HG03139 (cell line): Measurements from ENCODE around the gene CGN.
"Not testable (repeated sequence)": the region's sequence is repeated elsewhere in the genome, so short reads cannot be mapped to it uniquely, and the experiment has no call there.

Experiments used
- ATAC-seq: cut with Tn5 transposase; IDR thresholded peaks from one replicate; pipeline ENCODE4 v1.9.1; 2021; ENCODE audit not compliant: unreplicated experiment

Gene CGN

GRCh38 chr1:151501474-151501873 lies 9.7 kb upstream of the CGN start:
- no peak for ATAC-seq

DNA sequence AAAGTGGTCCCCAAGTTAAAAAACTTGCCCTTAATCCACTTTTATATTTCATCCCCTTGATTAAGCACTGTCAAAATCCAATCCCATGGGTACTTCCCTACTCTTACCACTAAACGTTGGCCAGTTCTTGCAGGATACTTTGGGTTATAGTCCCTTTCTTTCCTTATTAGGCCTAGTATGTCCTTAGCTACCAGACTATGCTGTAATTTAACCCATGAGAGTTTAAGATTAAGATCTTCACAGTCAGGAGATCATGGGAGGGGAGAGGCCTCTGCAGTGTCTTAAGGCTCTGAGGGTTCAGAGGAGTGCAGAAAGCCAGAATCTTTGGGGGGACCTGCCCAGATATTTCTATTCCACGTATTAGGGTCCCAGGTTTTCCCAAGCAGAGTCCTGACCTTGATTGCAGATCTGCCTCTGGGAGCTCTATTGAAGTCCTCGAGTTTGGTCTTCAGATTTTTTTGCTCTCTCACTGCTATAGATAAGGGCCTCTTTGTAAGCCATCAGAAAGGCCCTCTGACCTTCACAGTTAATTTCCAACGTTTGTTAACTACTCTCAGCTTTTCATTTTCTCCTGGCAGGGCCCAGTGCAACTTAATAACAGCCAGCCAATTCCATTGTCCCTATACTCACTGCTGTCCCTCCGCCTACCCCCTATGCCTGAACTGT lies 9.0 kb upstream of the CGN start:
- no peak for ATAC-seq

GRCh38 chr1:151502859-151503780 lies 8.1 kb upstream of the CGN start:
- ATAC-seq: no peak

- ATAC-seq: no peak
Measured at GRCh38 chr1:151504252-151504651, 6.9 kb upstream of the CGN start.

- no peak for ATAC-seq
Measured at GRCh38 chr1:151504759-151505158, 6.4 kb upstream of the CGN start.

DNA sequence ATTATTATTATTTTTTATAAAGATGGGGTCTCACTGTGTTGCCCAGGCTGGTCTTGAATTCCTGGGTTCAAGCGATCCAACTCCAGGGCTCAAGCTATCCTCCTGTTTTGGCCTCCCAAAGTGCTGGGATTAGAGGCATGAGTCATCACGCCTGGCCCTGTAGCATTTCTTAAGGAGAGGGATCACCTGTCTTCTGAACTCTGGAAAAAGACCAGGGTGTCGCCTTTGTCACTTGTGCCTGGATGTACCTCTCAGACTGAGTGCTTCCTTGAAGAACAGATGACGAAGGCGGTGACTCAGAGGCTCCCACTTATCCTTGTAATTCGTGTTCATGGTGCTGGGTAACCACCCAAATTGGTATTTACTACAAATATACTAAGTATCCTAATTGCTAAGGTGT lies 2.4 kb upstream of the CGN start:
- no peak for ATAC-seq

- no peak for ATAC-seq
Measured at GRCh38 chr1:151509350-151510019, 1.7 kb upstream of the CGN start.

- ATAC-seq: no peak
Measured at GRCh38 chr1:151510020-151510405, 1.2 kb upstream of the CGN start.

DNA sequence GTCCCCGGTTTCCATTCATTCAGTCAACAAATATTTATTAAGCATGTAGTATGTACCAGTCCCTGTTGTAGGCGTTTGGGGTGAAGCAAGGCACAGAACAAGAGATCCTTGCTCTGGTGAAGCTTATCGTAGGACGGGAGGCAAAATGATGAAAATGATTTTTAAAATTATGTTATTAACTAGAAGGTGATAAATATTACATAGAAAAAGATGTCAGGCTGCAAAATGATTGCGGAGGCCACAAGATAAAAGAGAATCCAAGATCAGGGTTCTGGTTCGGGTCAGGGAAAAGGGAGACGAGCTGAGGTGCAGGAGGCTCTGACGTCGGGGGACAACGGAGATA lies 602 bp upstream of the CGN start:
- no peak for ATAC-seq

DNA sequence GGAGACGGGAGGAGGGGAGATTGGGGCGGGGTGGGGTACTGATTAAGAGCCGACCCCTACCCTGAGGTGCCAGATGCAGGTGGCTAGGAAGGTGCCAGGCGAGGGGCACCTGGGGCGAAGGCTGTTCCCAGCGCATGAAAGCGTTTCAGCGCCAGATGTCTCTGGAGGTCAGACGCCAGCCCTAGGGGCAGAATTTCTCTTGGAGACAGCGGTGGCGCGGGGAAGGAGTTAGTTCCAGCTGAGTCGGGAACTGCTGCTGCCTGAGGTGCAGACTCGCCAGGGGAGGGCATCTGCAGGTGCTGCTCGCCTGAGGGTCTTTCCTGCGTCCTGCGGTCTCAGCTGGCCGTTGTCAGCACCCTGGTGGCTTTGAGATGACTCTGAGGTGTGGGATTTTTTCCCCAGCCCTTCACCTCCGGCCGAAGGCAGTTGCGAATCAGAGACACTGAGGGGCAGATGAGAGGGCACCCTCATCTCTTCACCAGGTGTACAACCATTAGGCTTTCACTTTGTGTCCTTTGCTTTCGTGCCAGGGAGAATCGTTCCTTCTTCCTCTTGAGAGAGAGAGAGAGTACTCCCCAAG lies 539 bp downstream of the CGN start:
- ATAC-seq: no peak

- ATAC-seq: no peak
Measured at GRCh38 chr1:151512326-151512725, 1.1 kb downstream of the CGN start.

GRCh38 chr1:151512801-151513625 lies 1.8 kb downstream of the CGN start:
- no peak for ATAC-seq

DNA sequence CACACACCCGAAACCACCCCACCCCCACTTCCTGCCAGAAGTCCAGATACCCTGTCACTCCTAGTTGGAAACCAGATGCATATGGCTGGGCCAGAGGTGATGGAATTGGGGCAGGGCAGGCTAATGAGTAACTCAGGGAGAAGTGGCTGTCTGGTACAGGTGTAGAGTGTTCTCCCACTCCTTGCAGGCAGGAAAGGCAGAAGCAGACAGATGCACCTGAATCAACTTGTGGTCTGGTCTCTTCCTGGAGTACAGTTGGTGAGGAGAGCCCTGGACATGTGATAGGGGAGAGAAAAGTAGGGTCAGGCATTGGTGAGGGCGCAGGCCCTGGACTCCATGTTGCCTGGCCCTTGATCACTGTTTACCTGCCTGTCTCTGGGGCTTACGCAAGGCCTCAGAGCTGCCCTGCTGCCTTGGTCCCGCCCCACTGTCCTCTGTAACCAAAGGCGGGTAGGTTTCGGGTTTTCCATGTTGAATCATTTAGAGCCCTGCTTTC lies 2.5 kb downstream of the CGN start:
- ATAC-seq: no peak

DNA sequence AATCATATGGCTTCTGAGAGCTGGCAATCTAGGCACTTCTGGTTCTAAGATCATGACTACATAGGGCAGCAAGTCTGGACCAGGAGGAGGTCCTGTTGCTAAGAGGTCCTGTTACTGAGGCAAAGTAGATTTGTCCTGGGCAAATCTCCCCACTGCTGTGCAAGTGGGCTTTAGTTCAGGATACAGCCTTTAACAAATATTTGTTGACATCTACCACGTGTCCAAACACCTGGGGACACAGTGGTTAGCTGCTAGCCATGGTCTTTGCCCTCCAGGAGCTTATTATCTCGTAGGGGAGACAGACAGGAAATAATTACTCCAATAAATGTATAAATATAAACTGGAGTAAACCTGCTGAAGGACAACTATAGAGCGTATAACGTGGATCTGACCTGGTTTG lies 3.2 kb downstream of the CGN start:
- ATAC-seq: no peak

DNA sequence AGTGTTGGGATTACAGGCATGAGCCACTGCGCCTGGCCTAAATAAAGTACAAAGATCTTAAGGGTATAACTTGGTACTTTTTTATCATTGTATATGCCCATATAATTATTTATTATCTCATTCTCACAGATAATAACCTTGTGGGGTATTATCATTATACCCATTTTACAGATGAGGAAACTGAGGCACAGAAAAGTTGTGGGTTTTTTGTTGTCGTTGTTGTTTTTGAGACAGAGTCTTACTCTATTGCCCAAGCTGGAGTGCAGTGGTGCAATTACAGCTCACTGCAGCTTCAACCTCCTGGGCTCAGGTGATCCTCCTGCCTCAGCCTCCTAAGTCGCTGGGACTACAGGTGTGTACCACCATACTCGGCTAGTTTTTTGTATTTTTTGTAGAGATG lies 4.1 kb downstream of the CGN start:
- ATAC-seq: no peak

- no peak for ATAC-seq
Measured at GRCh38 chr1:151516031-151516511, 4.9 kb downstream of the CGN start.

DNA sequence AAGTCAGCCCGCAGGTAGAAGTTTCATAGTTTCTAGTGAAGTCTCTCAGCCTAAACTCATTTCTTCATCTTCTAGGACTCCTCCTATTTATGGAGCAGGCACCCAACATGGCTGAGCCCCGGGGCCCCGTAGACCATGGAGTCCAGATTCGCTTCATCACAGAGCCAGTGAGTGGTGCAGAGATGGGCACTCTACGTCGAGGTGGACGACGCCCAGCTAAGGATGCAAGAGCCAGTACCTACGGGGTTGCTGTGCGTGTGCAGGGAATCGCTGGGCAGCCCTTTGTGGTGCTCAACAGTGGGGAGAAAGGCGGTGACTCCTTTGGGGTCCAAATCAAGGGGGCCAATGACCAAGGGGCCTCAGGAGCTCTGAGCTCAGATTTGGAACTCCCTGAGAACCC lies 7.2 kb downstream of the CGN start:
- ATAC-seq: no peak

DNA sequence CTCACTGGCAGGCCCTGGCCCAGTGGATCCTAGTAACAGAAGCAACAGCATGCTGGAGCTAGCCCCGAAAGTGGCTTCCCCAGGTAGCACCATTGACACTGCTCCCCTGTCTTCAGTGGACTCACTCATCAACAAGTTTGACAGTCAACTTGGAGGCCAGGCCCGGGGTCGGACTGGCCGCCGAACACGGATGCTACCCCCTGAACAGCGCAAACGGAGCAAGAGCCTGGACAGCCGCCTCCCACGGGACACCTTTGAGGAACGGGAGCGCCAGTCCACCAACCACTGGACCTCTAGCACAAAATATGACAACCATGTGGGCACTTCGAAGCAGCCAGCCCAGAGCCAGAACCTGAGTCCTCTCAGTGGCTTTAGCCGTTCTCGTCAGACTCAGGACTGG lies 7.7 kb downstream of the CGN start:
- ATAC-seq: no peak

DNA sequence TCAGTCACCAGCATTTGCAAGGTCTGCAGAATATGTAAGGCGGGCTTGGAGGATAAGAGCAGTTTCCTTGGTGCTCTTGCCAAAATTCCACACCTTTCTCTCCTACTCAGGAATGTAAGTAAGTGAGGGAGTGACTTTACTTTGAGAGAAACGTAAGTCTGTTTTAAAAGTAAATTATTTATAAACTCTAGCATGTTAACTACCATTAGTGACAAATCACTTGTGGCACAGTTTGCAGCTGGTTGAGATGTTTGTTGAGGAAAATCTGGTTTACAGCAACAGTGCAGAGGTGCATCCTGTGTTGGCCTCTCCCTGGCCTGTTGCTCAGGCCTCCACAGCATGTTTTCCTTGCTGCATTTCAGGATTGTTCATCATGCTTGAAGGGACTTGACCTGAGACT lies 8.5 kb downstream of the CGN start:
- ATAC-seq: no peak

DNA sequence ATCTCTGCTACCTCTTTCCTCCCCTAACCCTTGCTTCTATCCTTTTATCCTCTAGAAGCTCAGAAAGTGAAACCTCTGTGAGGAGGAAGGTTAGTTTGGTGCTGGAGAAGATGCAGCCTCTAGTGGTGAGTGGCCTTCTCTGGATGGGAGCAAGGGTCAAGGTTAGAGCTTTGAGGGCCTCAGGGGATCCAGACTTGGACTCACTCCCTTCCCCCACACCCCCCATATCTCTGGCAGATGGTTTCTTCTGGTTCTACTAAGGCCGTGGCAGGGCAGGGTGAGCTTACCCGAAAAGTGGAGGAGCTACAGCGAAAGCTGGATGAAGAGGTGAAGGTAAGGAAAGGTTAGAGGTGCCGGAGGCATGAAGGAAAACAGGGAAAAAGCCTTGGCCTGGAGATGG lies 9.2 kb downstream of the CGN start:
- no peak for ATAC-seq

DNA sequence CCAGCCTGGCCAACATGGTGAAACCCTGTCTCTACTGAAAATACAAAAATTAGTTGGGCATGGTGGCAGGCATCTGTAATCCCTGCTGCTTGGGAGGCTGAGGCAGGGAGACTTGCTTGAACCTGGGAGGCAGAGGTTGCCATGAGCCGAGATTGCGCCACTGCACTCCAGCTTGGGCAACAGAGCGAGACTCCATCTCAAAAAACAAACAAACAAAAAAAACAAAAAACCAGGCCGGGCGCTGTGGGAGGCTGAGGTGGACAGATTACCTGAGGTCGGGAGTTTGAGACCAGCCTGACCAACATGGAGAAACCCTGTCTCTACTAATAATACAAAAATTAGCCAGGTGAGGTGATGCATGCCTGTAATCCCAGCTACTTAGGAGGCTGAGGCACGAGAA lies 11.2 kb downstream of the CGN start:
- not testable (repeated sequence) for ATAC-seq
